OCI-M1 (cell line): ENCODE measurements around the gene OR8D2.

Source experiments
- DNase-seq: peaks from one replicate; lab custom pipeline; 2025; lab: John Stamatoyannopoulos, UW

Gene OR8D2

GRCh38 chr11:124320097-124320496, at the start of gene OR8D2:
OR8D2 (minus strand) TSS chr11:124320197; CDS start chr11:124320197, 0 bp downstream.
- DNase-seq, result no peak

- DNase-seq, result no peak
These were observed 39.6 kb upstream of the OR8D2 start for GRCh38 chr11:124359566-124359965.

GRCh38 chr11:124346311-124346955, 26.4 kb upstream of the OR8D2 start:
- no peak for DNase-seq

- DNase-seq, result no peak
These were observed 24.3 kb upstream of the OR8D2 start for GRCh38 chr11:124344346-124344745.

GRCh38 chr11:124340142-124340447, 20.1 kb upstream of the OR8D2 start:
- DNase-seq, result peak; percentile 66

- DNase-seq, result peak; percentile 82
These were observed 19.6 kb upstream of the OR8D2 start for GRCh38 chr11:124339396-124340141.

GRCh38 chr11:124331873-124332272, 11.9 kb upstream of the OR8D2 start:
- DNase-seq, result no peak

GRCh38 chr11:124329787-124330478, 9.9 kb upstream of the OR8D2 start:
- DNase-seq, result peak; percentile 89

GRCh38 chr11:124327775-124328174, 7.8 kb upstream of the OR8D2 start:
- peak; percentile 73 for DNase-seq

GRCh38 chr11:124322356-124322755, 2.4 kb upstream of the OR8D2 start:
- DNase-seq, result no peak

GRCh38 chr11:124315052-124315451, 4.9 kb downstream of the OR8D2 start:
- peak; percentile 64 for DNase-seq

GRCh38 chr11:124313849-124314248, 6.1 kb downstream of the OR8D2 start, which contains the start of gene OR8D1:
OR8D1 (minus strand) TSS chr11:124313949; CDS start chr11:124310766, 3,183 bp downstream.
- DNase-seq, result no peak

GRCh38 chr11:124313131-124313530, 6.9 kb downstream of the OR8D2 start:
- DNase-seq, result no peak

- DNase-seq, result no peak
These were observed 8.3 kb downstream of the OR8D2 start for GRCh38 chr11:124311670-124312069.

GRCh38 chr11:124311269-124311668, 8.7 kb downstream of the OR8D2 start:
- no peak for DNase-seq

- DNase-seq, result no peak
These were observed 9.3 kb downstream of the OR8D2 start for GRCh38 chr11:124310721-124311120.

- DNase-seq, result no peak
These were observed 12.9 kb downstream of the OR8D2 start for GRCh38 chr11:124307093-124307492.

GRCh38 chr11:124302347-124303125, 17.5 kb downstream of the OR8D2 start:
- DNase-seq, result no peak

- DNase-seq, result peak; percentile 60
These were observed 18.4 kb downstream of the OR8D2 start for GRCh38 chr11:124301548-124301947.

- no peak for DNase-seq
These were observed 22.1 kb downstream of the OR8D2 start for GRCh38 chr11:124297921-124298320.

- DNase-seq, result no peak
These were observed 24.0 kb downstream of the OR8D2 start for GRCh38 chr11:124296016-124296415.

GRCh38 chr11:124294687-124295086, 25.3 kb downstream of the OR8D2 start:
- DNase-seq, result peak; percentile 88
